ENCODE measurements around the gene CACNA1D.

Gene CACNA1D

DNA sequence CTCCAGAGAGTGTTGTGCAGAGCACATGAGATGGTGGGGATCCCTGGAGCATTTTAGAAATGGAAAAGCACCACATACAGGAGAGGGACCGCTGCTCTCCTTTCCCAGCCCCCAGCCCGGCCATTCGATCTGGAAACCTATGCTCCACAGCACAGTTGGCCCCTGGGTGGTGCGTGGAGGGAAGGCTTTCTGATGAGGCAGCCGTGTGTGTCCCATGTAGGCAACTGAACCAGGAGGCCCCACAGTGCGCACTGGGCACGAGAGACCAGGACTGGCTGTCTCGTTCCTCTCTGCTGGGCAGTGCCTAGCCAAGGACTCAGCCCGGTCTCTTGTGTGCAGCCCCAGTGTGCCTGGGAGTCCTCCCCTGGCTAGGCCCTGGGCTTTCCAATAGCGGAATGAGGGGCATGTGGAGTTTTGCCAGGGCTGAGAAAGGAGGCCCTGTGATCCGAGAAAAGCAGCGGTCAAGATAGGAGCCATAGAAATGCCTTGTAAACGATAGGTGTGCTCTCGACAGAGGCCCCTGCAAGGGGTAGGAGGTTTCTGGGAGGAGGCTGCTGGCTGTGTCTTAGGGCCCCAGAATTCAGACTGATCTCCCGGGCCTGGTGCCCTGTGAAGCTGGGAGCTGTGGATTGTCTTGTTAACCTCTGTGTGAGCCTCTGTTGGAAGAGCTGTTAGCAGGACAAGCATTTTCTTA lies 312.9 kb downstream of the CACNA1D start:
- TF ChIP-seq, protein P1, sequence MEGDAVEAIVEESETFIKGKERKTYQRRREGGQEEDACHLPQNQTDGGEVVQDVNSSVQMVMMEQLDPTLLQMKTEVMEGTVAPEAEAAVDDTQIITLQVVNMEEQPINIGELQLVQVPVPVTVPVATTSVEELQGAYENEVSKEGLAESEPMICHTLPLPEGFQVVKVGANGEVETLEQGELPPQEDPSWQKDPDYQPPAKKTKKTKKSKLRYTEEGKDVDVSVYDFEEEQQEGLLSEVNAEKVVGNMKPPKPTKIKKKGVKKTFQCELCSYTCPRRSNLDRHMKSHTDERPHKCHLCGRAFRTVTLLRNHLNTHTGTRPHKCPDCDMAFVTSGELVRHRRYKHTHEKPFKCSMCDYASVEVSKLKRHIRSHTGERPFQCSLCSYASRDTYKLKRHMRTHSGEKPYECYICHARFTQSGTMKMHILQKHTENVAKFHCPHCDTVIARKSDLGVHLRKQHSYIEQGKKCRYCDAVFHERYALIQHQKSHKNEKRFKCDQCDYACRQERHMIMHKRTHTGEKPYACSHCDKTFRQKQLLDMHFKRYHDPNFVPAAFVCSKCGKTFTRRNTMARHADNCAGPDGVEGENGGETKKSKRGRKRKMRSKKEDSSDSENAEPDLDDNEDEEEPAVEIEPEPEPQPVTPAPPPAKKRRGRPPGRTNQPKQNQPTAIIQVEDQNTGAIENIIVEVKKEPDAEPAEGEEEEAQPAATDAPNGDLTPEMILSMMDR (conservative IDR thresholded peaks at IDR 0.05; ENCODE audit: control insufficient read depth, insufficient read depth, low read depth, low read length), result no peak
- no peak for DNase-seq (ENCODE audit: low read depth)
- no peak overlapping the region for H3K4me3 ChIP-seq (ENCODE audit: control insufficient read depth, low read depth, low read length)

DNA sequence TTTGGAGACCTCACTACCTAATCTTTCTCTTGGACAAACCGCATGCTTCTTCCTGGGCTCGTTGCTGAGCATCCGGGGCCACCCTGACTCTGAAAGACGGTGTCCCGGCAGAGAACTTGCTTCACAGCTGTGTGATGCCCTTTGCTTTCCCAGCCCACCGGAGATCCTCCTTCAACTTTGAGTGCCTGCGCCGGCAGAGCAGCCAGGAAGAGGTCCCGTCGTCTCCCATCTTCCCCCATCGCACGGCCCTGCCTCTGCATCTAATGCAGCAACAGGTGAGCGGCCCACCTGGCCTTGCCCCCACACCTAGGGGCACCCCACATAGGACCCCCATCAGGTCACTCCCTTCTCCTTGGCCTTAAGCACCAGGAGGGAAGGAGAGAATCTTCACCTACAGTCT lies 314.1 kb downstream of the CACNA1D start:
- no peak overlapping the region for H3K4me3 ChIP-seq (ENCODE audit: control insufficient read depth, low read depth, low read length)
- DNase-seq (ENCODE audit: low read depth), result no peak
- TF ChIP-seq, protein P1 (conservative IDR thresholded peaks at IDR 0.05; ENCODE audit: control insufficient read depth, insufficient read depth, low read depth, low read length), result no peak

DNA sequence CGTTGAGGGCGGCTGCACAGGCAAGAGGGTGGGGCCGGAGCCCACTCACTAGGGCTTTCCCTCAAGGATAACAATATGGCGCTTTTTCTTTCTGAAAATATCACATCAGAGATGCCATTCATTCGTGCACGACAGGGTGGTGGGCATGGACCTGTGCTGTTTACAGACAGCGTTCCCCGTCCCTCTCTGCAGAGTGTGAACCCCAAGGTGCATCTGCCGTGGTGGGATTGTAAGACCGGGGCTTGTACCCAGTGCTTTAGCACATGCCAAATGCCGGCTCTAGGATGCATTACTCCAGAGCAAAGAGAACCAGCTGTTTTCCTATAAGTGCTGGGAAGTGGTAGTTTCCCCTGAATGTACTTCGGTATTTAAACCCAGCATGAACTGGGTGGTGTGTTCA lies 314.9 kb downstream of the CACNA1D start:
- TF ChIP-seq, protein P1 (conservative IDR thresholded peaks at IDR 0.05; ENCODE audit: control insufficient read depth, insufficient read depth, low read depth, low read length), result no peak
- no peak overlapping the region for H3K4me3 ChIP-seq (ENCODE audit: control insufficient read depth, low read depth, low read length)
- DNase-seq (ENCODE audit: low read depth), result no peak

DNA sequence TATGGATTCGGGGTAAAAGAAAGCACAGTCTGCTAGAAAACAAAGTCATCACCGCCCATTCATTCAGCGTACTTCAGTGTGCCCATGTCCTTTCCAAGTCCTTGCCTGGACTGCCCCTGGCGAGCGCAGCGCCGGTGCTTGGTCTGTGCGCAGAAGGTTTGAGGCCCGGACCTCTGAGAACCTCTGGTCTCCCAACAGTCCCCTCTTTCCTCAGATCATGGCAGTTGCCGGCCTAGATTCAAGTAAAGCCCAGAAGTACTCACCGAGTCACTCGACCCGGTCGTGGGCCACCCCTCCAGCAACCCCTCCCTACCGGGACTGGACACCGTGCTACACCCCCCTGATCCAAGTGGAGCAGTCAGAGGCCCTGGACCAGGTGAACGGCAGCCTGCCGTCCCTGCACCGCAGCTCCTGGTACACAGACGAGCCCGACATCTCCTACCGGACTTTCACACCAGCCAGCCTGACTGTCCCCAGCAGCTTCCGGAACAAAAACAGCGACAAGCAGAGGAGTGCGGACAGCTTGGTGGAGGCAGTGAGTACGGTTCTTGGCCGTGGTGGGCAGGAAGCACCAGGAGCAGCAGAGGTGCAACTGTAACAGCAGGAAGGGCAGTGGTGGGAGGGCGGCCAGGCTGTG lies 315.5 kb downstream of the CACNA1D start:
- no peak overlapping the region for H3K4me3 ChIP-seq (ENCODE audit: control insufficient read depth, low read depth, low read length)
- TF ChIP-seq, protein P1 (conservative IDR thresholded peaks at IDR 0.05; ENCODE audit: control insufficient read depth, insufficient read depth, low read depth, low read length), result no peak
- DNase-seq (ENCODE audit: low read depth), result no peak

DNA sequence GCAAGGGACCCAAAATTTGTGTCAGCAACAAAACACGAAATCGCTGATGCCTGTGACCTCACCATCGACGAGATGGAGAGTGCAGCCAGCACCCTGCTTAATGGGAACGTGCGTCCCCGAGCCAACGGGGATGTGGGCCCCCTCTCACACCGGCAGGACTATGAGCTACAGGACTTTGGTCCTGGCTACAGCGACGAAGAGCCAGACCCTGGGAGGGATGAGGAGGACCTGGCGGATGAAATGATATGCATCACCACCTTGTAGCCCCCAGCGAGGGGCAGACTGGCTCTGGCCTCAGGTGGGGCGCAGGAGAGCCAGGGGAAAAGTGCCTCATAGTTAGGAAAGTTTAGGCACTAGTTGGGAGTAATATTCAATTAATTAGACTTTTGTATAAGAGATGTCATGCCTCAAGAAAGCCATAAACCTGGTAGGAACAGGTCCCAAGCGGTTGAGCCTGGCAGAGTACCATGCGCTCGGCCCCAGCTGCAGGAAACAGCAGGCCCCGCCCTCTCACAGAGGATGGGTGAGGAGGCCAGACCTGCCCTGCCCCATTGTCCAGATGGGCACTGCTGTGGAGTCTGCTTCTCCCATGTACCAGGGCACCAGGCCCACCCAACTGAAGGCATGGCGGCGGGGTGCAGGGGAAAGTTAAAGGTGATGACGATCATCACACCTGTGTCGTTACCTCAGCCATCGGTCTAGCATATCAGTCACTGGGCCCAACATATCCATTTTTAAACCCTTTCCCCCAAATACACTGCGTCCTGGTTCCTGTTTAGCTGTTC lies 316.9 kb downstream of the CACNA1D start:
- H3K4me3 ChIP-seq (ENCODE audit: control insufficient read depth, low read depth, low read length), result no peak overlapping the region
- DNase-seq (ENCODE audit: low read depth), result no peak
- TF ChIP-seq, protein P1 (conservative IDR thresholded peaks at IDR 0.05; ENCODE audit: control insufficient read depth, insufficient read depth, low read depth, low read length), result no peak

DNA sequence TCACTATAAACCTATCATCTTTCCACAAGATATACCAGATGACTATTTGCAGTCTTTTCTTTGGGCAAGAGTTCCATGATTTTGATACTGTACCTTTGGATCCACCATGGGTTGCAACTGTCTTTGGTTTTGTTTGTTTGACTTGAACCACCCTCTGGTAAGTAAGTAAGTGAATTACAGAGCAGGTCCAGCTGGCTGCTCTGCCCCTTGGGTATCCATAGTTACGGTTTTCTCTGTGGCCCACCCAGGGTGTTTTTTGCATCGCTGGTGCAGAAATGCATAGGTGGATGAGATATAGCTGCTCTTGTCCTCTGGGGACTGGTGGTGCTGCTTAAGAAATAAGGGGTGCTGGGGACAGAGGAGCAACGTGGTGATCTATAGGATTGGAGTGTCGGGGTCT lies 318.0 kb downstream of the CACNA1D start:
- H3K4me3 ChIP-seq (ENCODE audit: control insufficient read depth, low read depth, low read length), result no peak overlapping the region
- no peak for DNase-seq (ENCODE audit: low read depth)
- TF ChIP-seq, protein P1 (conservative IDR thresholded peaks at IDR 0.05; ENCODE audit: control insufficient read depth, insufficient read depth, low read depth, low read length), result no peak
